GM18498 (cell line): ENCODE results near the gene CKLF.

ENCODE experiments used
- ATAC-seq: cut with Tn5 transposase; IDR thresholded peaks from one replicate; pipeline ENCODE4 v1.9.1; 2021; ENCODE audit warnings: mild to moderate bottlenecking, moderate library complexity; ENCODE audit not compliant: unreplicated experiment

Gene CKLF

GRCh38 chr16:66517586-66518263 is 34.7 kb upstream of the CKLF start:
- no peak for ATAC-seq

GRCh38 chr16:66519482-66520373 is 32.6 kb upstream of the CKLF start:
- no peak for ATAC-seq

- no peak for ATAC-seq
These were observed 31.8 kb upstream of the CKLF start for GRCh38 chr16:66520406-66521170.

- ATAC-seq = no peak
These were observed 31.1 kb upstream of the CKLF start for GRCh38 chr16:66521252-66521713.

- peak; percentile 48 for ATAC-seq
These were observed 30.2 kb upstream of the CKLF start for GRCh38 chr16:66521951-66522771.

GRCh38 chr16:66522816-66523590 is 29.4 kb upstream of the CKLF start:
- ATAC-seq = no peak

GRCh38 chr16:66523861-66524354 is 28.5 kb upstream of the CKLF start:
- ATAC-seq = peak; percentile 59

GRCh38 chr16:66524601-66525164 is 27.7 kb upstream of the CKLF start:
- ATAC-seq = peak; percentile 70

GRCh38 chr16:66525396-66526180 is 26.8 kb upstream of the CKLF start:
- ATAC-seq = no peak

- ATAC-seq = no peak
These were observed 24.1 kb upstream of the CKLF start for GRCh38 chr16:66528294-66528693.

GRCh38 chr16:66529475-66529874 is 22.9 kb upstream of the CKLF start:
- ATAC-seq = no peak

- no peak for ATAC-seq
These were observed 18.0 kb upstream of the CKLF start for GRCh38 chr16:66534376-66534799.

- no peak for ATAC-seq
These were observed 15.9 kb upstream of the CKLF start for GRCh38 chr16:66536525-66536924.

- ATAC-seq = no peak
These were observed 15.1 kb upstream of the CKLF start for GRCh38 chr16:66537236-66537635.

- ATAC-seq = no peak
These were observed 13.5 kb upstream of the CKLF start for GRCh38 chr16:66538910-66539309.

- ATAC-seq = peak; percentile 65
These were observed 12.5 kb upstream of the CKLF start for GRCh38 chr16:66539623-66540469.
